Liver (tissue), 9 donors: Measurements from ENCODE around the gene SLC9B1. TPM values are rescaled to one million over a fixed set of nuclear protein-coding genes. Genes with fewer than 3 reads are reported as not detected.

Experiments used
- DNase-seq: peaks from one replicate; pipeline ENCODE4 v3.0.0-alpha.2; 2017; ENCODE audit warnings: low spot score
- H3K27ac ChIP-seq, 2 donors: one replicate each; pipeline ENCODE4 v1.7.0; 2013; ENCODE audit warnings: inconsistent platforms in 2 of 2, low read length in 2 of 2, control low read depth in 1 of 2, low read depth in 1 of 2, mild to moderate bottlenecking in 1 of 2
- H3K27me3 ChIP-seq, 4 donors: one replicate each; pipeline versions ENCODE4 v1.6.1 to v1.7.0; 2013; ENCODE audit warnings: low read length in 3 of 4, inconsistent platforms in 1 of 4, mild to moderate bottlenecking in 1 of 4, moderate library complexity in 1 of 4; ENCODE audit not compliant: control insufficient read depth in 4 of 4, insufficient read depth in 4 of 4
- H3K36me3 ChIP-seq, 4 donors: one replicate each; pipeline versions ENCODE4 v1.6.1 to v1.7.0; 2013; ENCODE audit warnings: low read length in 3 of 4, mild to moderate bottlenecking in 3 of 4, low read depth in 1 of 4, moderate library complexity in 1 of 4; ENCODE audit not compliant: control insufficient read depth in 4 of 4, insufficient read depth in 3 of 4
- H3K4me1 ChIP-seq, 4 donors: one replicate each; pipeline versions ENCODE4 v1.6.1 to v1.7.0; 2013; ENCODE audit warnings: low read length in 3 of 4, mild to moderate bottlenecking in 3 of 4, moderate library complexity in 1 of 4; ENCODE audit not compliant: control insufficient read depth in 4 of 4, insufficient read depth in 4 of 4
- H3K4me3 ChIP-seq, 3 donors: one replicate each; pipeline versions ENCODE4 v1.6.1 to v1.7.0; 2013; ENCODE audit warnings: low read length in 3 of 3, control low read depth in 1 of 3, low read depth in 1 of 3, mild to moderate bottlenecking in 1 of 3
- H3K9ac ChIP-seq, 2 donors: one replicate each; pipeline ENCODE4 v1.7.0; 2013; ENCODE audit warnings: low read length in 2 of 2, mild to moderate bottlenecking in 2 of 2, moderate library complexity in 2 of 2, control low read depth in 1 of 2, low read depth in 1 of 2
- H3K9me3 ChIP-seq, 4 donors: one replicate each; pipeline versions ENCODE4 v1.6.1 to v1.7.0; 2013; ENCODE audit warnings: low read length in 3 of 4; ENCODE audit not compliant: control insufficient read depth in 4 of 4
- EGR1 ChIP-seq, 2 donors: IDR thresholded peaks; 2 replicates each; pipeline ENCODE4 v1.6.1; 2016 to 2018; ENCODE audit warnings: antibody characterized with exemption in 2 of 2, low read depth in 2 of 2
- FOXA1 ChIP-seq: IDR thresholded peaks from 2 replicates; pipeline ENCODE4 v1.6.1; 2016; ENCODE audit warnings: antibody characterized with exemption
- FOXA2 ChIP-seq: IDR thresholded peaks from 2 replicates; pipeline ENCODE4 v1.6.1; 2016; ENCODE audit warnings: antibody characterized with exemption
- GABPA ChIP-seq, 2 donors: IDR thresholded peaks in 1 of 2; conservative IDR thresholded peaks in 1 of 2; 2 replicates each; pipeline ENCODE4 v1.6.1; 2016; ENCODE audit warnings: antibody characterized with exemption in 2 of 2, mild to moderate bottlenecking in 1 of 2, moderate library complexity in 1 of 2
- HNF4A ChIP-seq, 2 donors: conservative IDR thresholded peaks; 2 replicates each; pipeline ENCODE4 v1.6.1; 2016; ENCODE audit warnings: antibody characterized with exemption in 2 of 2, mild to moderate bottlenecking in 2 of 2
- HNF4G ChIP-seq: IDR thresholded peaks from 2 replicates; pipeline ENCODE4 v1.6.1; 2016; ENCODE audit warnings: antibody characterized with exemption
- JUND ChIP-seq, 2 donors: IDR thresholded peaks; 2 replicates each; pipeline ENCODE4 v1.6.1; 2016; ENCODE audit warnings: antibody characterized with exemption in 2 of 2
- NR2F2 ChIP-seq: IDR thresholded peaks from 2 replicates; pipeline ENCODE4 v1.6.1; 2016; ENCODE audit warnings: antibody characterized with exemption
- RAD21 ChIP-seq, 2 donors: IDR thresholded peaks; 2 replicates each; pipeline ENCODE4 v1.6.1; 2016; ENCODE audit warnings: antibody characterized with exemption in 2 of 2, mild to moderate bottlenecking in 2 of 2
- RXRA ChIP-seq, 2 donors: IDR thresholded peaks; 2 replicates each; pipeline ENCODE4 v1.6.1; 2017 to 2018; ENCODE audit warnings: antibody characterized with exemption in 2 of 2, mild to moderate bottlenecking in 1 of 2
- SP1 ChIP-seq: IDR thresholded peaks from 2 replicates; pipeline ENCODE4 v1.6.1; 2018; ENCODE audit warnings: antibody characterized with exemption, mild to moderate bottlenecking
- TAF1 ChIP-seq: conservative IDR thresholded peaks from 2 replicates; pipeline ENCODE4 v1.6.1; 2016; ENCODE audit warnings: antibody characterized with exemption, mild to moderate bottlenecking
- YY1 ChIP-seq: IDR thresholded peaks from 2 replicates; pipeline ENCODE4 v1.6.1; 2016; ENCODE audit warnings: antibody characterized with exemption, mild to moderate bottlenecking
- WGBS: extraction: QIAGEN DNeasy Blood & Tissue Kit; methylation state at CpG from one replicate; pipeline ENCODE4 v1.1.7; 2013; 5-methylcytosine and 5-hydroxymethylcytosine counted together
- polyA plus RNA-seq, 2 donors: library from polyadenylated mRNA; stranded (reverse) in 1 of 2; unstranded in 1 of 2; fragments of 200-250 nt in 1 of 2; fragments of >200 nt in 1 of 2; fragmentation: Nextera tagmentation in 1 of 2; extraction: Ambion mirVana in 1 of 2; gene quantifications; one replicate each; pipeline versions ENCODE4 v1.2.1 to v1.2.3, GENCODE V29; 2013 to 2015
- total RNA-seq, 2 donors: library from RNA; depleted of rRNA; stranded (reverse); fragments of >200 nt; gene quantifications; one replicate each; pipeline ENCODE4 v1.2.3, GENCODE V29; 2014
- TF ChIP-seq, protein P1 (sequence below): IDR thresholded peaks from 2 replicates; pipeline ENCODE4 v1.6.1; 2016; ENCODE audit warnings: antibody characterized with exemption, mild to moderate bottlenecking
- TF ChIP-seq, protein P2 (sequence below): IDR thresholded peaks from 2 replicates; pipeline ENCODE4 v1.6.1; 2016; ENCODE audit warnings: antibody characterized with exemption
- TF ChIP-seq, protein P3 (sequence below): IDR thresholded peaks from 2 replicates; pipeline ENCODE4 v1.6.1; 2016; ENCODE audit warnings: antibody characterized with exemption
- TF ChIP-seq, protein P4 (sequence below): fragments of 150-350 bp; IDR thresholded peaks from 2 replicates; pipeline ENCODE4 v1.5.1; 2017; ENCODE audit warnings: improper control_type of control experiment, low read depth, low read length; ENCODE audit not compliant: missing input control
- TF ChIP-seq, protein P5 (sequence below): IDR thresholded peaks from 2 replicates; pipeline ENCODE4 v1.6.1; 2016; ENCODE audit warnings: antibody characterized with exemption
- donor health status: healthy.
- donor health status: healthy.
- donor health status: healthy.
- donor health status: healthy.
- donor health status: healthy.

The SLC9B1 gene, protein sequence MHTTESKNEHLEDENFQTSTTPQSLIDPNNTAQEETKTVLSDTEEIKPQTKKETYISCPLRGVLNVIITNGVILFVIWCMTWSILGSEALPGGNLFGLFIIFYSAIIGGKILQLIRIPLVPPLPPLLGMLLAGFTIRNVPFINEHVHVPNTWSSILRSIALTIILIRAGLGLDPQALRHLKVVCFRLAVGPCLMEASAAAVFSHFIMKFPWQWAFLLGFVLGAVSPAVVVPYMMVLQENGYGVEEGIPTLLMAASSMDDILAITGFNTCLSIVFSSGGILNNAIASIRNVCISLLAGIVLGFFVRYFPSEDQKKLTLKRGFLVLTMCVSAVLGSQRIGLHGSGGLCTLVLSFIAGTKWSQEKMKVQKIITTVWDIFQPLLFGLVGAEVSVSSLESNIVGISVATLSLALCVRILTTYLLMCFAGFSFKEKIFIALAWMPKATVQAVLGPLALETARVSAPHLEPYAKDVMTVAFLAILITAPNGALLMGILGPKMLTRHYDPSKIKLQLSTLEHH
- total RNA-seq (under 1 TPM; 0.50 to 0.51 TPM), polyA plus RNA-seq (under 1 TPM in 1 of 2 donors, not detected in 1; 0.19 TPM)

DNA sequence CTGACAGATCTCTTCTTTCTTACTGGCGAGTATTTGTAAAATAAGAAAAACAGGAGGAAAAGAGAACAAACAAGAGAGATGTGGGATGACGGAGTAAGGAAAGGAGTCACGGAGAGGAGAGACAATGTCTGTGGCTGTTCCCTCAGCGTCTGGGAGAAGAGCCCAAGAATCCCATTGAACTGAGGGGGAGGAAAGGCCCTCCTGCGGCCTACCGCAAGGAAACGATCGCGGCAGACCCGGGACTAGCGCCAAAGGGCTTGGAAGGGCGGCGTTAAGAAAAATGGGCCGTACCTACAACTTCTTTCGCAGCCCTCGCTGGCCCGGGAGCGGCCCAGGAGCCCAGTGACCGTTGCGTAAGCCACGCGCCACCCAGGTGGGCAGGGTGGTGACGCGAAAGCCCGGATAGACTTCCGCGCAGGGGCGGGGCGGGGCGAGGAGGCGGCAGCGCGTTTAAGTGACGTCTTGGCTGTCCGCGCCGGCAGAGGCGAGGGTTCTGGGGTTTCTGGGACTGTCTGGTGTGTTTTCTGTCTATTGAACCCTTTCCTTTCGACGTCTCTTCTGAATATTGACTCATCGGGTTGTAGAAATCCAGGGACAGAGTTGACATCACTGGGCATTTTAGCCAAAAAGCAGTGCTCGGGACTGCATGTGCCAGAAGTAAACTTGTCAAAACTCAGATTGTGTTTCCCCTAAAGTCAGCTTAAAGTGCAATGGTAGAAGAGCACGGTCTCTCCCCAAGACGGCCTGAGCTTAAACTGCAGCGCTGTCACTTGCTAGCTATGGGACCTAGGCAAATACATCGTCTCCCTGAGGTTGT, at the start of gene SLC9B1:
Gene SLC9B1 (minus strand): TSS at position 398 of the 817 bp plus-strand sequence. CDS start 27,994 bp downstream, outside the sequence.
- Histone ChIP-seq H3K36me3 (no peaks in the 10 kb centered on the region), H3K27me3 (no peaks in the 10 kb centered on the region), H3K27ac (peak within 1 kb of the TSS; percentile 79 to 86), H3K9ac (peak within 1 kb of the TSS; percentile 87 to 99), H3K4me1 (peaks cover 0 to 11% (median 0%) of the 10 kb centered on the region in 4 donors), H3K4me3 (peak within 1 kb of the TSS; percentile 37 to 71 (median 44)), H3K9me3 (no peaks in the 10 kb centered on the region)
- WGBS = 2% methylated on average over 46 of the region's 46 CpGs
- DNase-seq = peak; percentile 94
- TF ChIP-seq, protein P1, sequence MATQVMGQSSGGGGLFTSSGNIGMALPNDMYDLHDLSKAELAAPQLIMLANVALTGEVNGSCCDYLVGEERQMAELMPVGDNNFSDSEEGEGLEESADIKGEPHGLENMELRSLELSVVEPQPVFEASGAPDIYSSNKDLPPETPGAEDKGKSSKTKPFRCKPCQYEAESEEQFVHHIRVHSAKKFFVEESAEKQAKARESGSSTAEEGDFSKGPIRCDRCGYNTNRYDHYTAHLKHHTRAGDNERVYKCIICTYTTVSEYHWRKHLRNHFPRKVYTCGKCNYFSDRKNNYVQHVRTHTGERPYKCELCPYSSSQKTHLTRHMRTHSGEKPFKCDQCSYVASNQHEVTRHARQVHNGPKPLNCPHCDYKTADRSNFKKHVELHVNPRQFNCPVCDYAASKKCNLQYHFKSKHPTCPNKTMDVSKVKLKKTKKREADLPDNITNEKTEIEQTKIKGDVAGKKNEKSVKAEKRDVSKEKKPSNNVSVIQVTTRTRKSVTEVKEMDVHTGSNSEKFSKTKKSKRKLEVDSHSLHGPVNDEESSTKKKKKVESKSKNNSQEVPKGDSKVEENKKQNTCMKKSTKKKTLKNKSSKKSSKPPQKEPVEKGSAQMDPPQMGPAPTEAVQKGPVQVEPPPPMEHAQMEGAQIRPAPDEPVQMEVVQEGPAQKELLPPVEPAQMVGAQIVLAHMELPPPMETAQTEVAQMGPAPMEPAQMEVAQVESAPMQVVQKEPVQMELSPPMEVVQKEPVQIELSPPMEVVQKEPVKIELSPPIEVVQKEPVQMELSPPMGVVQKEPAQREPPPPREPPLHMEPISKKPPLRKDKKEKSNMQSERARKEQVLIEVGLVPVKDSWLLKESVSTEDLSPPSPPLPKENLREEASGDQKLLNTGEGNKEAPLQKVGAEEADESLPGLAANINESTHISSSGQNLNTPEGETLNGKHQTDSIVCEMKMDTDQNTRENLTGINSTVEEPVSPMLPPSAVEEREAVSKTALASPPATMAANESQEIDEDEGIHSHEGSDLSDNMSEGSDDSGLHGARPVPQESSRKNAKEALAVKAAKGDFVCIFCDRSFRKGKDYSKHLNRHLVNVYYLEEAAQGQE = peak; percentile 65
- TF ChIP-seq FOXA2 (no peak), FOXA1 (peak; percentile 4), TAF1 (no peak), YY1 (peak; percentile 91), EGR1 (IDR thresholded peaks at IDR 0.05; ENCODE audit: low read depth in 2 of 2) (peak; percentile 43 to 49), JUND (IDR thresholded peaks at IDR 0.05) (peak; percentile 68 to 69), HNF4G (no peak), GABPA (IDR thresholded peaks at IDR 0.05 in 1 of 2, conservative IDR thresholded peaks at IDR 0.05 in 1 of 2) (peak in 1 of 2 donors; percentile 75), SP1 (peak; percentile 92), HNF4A (conservative IDR thresholded peaks at IDR 0.05) (peak; percentile 60 to 61), RAD21 (IDR thresholded peaks at IDR 0.05) (peak; percentile 52 to 61), RXRA (IDR thresholded peaks at IDR 0.05) (peak; percentile 61 to 64), NR2F2 (no peak)
- TF ChIP-seq, protein P2, sequence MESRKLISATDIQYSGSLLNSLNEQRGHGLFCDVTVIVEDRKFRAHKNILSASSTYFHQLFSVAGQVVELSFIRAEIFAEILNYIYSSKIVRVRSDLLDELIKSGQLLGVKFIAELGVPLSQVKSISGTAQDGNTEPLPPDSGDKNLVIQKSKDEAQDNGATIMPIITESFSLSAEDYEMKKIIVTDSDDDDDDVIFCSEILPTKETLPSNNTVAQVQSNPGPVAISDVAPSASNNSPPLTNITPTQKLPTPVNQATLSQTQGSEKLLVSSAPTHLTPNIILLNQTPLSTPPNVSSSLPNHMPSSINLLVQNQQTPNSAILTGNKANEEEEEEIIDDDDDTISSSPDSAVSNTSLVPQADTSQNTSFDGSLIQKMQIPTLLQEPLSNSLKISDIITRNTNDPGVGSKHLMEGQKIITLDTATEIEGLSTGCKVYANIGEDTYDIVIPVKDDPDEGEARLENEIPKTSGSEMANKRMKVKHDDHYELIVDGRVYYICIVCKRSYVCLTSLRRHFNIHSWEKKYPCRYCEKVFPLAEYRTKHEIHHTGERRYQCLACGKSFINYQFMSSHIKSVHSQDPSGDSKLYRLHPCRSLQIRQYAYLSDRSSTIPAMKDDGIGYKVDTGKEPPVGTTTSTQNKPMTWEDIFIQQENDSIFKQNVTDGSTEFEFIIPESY = peak; percentile 84
- TF ChIP-seq, protein P3, sequence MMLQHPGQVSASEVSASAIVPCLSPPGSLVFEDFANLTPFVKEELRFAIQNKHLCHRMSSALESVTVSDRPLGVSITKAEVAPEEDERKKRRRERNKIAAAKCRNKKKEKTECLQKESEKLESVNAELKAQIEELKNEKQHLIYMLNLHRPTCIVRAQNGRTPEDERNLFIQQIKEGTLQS = peak; percentile 79
- TF ChIP-seq, protein P4, sequence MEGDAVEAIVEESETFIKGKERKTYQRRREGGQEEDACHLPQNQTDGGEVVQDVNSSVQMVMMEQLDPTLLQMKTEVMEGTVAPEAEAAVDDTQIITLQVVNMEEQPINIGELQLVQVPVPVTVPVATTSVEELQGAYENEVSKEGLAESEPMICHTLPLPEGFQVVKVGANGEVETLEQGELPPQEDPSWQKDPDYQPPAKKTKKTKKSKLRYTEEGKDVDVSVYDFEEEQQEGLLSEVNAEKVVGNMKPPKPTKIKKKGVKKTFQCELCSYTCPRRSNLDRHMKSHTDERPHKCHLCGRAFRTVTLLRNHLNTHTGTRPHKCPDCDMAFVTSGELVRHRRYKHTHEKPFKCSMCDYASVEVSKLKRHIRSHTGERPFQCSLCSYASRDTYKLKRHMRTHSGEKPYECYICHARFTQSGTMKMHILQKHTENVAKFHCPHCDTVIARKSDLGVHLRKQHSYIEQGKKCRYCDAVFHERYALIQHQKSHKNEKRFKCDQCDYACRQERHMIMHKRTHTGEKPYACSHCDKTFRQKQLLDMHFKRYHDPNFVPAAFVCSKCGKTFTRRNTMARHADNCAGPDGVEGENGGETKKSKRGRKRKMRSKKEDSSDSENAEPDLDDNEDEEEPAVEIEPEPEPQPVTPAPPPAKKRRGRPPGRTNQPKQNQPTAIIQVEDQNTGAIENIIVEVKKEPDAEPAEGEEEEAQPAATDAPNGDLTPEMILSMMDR = no peak
- TF ChIP-seq, protein P5, sequence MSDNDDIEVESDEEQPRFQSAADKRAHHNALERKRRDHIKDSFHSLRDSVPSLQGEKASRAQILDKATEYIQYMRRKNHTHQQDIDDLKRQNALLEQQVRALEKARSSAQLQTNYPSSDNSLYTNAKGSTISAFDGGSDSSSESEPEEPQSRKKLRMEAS = peak; percentile 54
